Endometrial microvascular endothelial cells (primary cell): Measurements from ENCODE around the gene ANXA3. TPM values are rescaled to one million over a fixed set of nuclear protein-coding genes. Genes with fewer than 3 reads are reported as not detected.
"Not testable (repeated sequence)": the region's sequence is repeated elsewhere in the genome, so short reads cannot be mapped to it uniquely, and the experiment has no call there.

Source experiments
- in situ Hi-C: cut with HindIII; loops from 2 replicates; pipeline ENCODE4 v1.10.0; 2017; ENCODE audit warnings: low sequenced_read_pairs, low pct_unique_long_range_greater_than_20kb; ENCODE audit errors: inconsistent ontology term
- total RNA-seq: library from RNA; depleted of rRNA; stranded (reverse); fragments of >200 nt; gene quantifications from one replicate; pipeline ENCODE4 v1.2.3, GENCODE V29; 2015; ENCODE audit errors: inconsistent ontology term

The ANXA3 gene
- total RNA-seq, 1 donor from 2014 or later: 259 TPM

DNA sequence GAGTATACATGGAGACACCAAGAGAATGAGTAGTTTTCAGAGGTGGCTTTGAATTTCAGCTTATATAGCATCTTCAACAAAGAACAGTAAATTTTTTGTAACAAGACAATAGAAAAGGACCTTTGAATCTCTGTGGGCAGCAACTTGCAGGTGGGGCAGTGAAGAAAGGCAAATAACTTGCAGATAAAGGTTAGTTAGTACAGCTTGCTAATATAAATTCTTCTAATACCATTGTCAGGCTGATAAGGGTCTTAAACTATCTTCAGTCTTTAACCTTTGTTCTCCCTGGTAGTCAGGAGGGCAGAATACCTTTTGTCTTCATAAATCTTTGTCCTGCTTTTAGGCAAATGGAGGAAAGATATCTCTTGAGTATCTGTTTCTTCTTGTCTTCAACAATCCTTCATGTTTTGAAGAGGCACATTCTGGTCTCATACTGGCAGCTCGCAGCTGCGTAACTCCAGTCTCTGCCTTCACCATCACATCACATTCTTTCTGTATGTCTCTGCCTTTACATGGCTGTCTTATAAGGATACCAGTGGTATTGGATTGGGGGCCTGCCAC lies 16.0 kb downstream of the ANXA3 start:
- in situ Hi-C loops: no loop called here

- in situ Hi-C loops: no loop called here
Observed at GRCh38 chr4:78568640-78569305, 17.2 kb downstream of the ANXA3 start.

DNA sequence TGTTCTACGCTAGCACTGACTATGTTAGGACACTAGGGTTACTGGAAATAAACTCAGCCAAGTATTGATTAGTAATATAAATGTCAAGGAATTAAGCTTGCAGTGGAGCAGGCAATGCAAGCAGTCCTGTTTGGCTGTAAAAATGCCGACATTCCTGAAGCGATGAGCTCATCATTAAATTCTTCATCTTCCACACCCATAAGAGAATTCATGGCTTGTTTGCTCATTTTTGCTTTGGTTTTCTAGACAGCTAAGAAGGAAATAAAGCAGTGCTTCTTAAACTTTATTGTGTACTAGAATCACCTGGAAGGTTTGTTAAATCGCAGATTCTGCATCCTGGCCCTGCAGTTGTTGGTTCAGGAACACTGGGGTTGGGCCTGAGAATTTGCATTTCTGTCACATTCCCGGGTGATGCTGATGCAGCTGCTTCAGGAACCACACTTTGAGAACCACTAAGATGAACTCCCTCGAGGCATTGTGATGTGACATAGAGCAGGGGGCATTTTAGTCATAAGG lies 17.8 kb downstream of the ANXA3 start:
- in situ Hi-C loops: no loop called here

- in situ Hi-C loops: no loop called here
Observed at GRCh38 chr4:78570117-78570516, 18.5 kb downstream of the ANXA3 start.

DNA sequence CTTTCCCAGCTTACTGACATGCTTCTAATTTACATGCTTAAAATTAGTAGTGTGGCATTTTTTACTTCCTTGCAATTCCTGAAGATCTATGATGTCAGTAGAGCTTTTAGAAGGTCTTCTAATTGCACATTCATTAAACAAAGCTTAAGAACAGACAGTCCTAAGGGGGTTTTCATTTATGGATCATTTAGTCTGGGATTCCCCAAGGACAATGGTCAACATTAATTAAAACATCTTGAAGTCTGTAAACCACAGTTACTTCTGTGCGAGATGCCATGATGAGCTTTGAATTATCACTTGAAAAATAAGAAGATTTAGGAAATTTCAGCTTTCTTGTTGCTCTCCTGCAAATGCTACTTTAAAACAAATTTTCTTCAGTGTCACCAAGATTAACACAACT lies 20.2 kb downstream of the ANXA3 start:
- in situ Hi-C loops: no loop called here

- in situ Hi-C loops: no loop called here
Observed at GRCh38 chr4:78578674-78579425, 27.3 kb downstream of the ANXA3 start.

DNA sequence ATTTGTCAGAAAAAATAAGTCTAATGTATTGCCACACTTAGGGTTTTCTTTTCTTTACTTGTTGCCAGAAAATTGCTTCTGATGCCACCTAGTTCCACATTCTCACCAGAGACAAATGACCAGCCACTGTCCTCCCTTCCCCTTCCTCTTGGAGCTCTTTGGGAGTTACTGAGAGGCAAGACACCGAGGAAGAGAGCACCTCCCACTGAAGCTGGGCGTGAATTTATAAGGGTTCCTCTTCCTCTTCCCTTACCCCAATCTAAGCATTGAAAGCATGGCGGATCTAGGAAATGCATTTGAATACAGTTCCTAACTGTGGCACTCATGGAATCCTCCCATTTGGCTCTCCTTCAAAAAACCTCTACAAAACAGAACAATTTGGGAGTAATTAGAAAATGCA lies 30.0 kb downstream of the ANXA3 start:
- in situ Hi-C loops: no loop called here

DNA sequence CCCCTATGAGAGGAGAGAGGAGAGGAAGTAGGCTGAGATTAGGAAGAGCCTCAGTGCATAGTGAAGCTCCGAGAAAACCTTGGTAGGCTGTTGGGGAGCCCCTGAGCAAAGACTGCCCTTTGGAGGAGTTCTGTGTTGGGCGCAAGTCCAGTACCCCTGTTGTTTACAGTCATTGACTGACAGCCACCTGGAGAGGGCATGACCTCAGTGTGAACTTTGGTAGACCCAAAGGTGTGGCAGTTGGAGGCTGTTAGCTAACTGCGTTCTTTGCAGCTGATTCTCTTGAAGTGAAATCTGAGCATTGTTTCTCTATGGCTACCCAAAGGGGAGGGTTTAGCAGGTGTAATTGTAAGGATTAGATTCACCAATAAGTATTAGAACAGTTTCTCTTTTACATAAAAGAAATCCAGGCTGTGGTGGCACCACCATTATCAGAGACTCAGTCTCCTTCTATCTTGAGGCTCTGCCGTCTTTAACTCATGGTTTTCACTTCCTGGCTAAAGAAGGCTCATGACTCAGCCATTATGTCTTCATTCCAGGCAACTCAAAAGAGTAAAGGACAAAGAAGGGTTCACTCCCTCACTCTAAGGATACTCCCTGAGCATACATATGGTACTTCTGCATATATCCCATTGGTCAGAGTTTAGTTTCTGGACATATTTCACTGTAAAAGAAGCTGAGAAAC lies 33.4 kb downstream of the ANXA3 start:
- in situ Hi-C loops: no loop called here

DNA sequence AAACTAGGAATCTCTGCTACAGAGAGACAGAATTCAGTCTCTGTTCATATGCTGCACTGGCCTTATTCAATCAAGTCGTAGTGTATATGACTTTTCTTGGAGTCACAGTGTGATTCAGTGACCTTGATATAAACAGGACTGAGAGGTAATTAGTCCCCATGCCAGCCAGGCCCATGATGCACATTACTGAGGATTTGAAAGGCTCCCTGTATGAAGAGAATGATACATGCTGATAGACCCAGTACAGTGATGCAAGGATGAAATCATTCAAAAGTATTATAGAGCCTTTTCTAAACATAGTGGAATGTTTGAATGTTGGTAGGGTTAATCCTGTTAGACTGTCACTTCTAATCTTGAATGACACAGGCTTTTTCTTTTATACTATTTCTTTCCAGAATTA lies 34.1 kb downstream of the ANXA3 start:
- in situ Hi-C loops: no loop called here

DNA sequence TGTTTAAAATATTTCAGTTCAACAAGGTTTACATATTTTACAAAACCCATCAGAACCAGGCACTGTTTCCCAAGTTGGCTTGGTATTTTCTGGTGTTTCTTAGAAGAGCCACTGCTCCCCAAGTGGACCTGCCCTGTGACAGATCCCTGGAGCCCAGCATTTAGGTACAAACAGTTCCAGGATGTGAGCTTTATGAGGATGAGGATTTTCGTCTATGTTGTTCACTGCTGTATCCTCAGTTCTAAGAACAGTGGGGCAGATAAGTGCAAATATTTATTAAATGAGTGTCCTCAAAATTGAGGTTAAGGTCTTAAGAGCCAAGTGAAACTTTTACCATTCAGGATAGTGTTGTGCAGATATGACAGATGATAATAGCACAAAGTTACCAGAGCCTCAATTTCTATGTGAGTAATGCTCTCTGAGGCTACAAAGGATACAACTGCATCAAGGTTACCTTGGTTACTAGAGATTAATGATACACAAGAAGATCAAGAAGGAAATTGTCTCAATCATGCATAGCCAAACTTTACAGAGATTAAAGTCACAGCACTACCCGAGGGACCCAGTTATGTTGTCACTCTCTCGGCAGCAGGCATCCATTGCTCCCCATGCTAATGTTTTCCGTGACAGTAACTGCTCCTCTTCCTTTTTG lies 37.5 kb downstream of the ANXA3 start:
- in situ Hi-C loops: no loop called here

DNA sequence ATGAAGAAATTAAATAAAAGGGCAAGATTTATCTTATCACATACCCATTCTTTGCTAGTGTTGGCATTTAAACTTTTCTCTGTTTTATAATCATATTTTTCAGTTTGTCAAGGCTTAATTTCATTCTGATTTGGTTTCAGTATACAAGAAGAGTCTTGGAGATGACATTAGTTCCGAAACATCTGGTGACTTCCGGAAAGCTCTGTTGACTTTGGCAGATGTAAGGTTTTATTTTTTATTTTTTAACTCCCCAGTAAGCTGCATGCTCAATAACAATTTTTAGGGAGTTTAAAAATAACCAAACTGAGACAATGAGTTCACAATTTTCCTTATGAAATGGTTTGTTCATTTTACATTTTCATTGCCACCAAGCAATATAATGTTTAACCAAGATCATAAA lies 39.8 kb downstream of the ANXA3 start:
- in situ Hi-C loops: no loop called here

- in situ Hi-C loops: no loop called here
Observed at GRCh38 chr4:78592088-78592783, 40.7 kb downstream of the ANXA3 start.

DNA sequence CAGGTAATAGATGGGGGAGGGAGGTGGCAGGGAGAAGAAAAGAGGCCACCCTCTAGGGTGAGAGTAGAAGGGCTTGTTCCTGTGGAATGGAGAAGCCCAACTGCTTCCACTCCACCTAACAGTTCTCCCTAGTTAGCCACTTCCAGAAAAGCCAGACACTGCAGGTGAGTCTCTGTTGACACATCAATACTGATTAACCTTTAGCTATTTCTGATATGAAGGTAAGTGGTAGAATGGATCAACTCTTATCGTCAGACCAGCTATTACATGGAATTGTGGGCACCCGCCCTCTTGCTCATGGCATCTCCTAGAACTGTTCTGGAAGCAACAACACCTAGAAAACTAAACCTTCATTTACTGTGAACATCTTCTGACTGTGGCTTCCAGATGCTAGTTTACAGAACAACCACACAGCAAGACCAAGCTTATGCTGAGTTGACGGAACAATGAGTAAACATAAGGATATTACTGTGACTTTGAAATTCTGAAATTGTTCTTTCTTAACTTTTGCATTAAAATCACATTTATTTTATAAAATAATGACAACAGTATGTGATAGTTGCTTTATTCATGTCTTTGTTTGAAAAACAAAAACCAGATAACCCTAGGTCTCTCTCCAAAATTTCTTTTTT lies 44.7 kb downstream of the ANXA3 start:
- in situ Hi-C loops: no loop called here

DNA sequence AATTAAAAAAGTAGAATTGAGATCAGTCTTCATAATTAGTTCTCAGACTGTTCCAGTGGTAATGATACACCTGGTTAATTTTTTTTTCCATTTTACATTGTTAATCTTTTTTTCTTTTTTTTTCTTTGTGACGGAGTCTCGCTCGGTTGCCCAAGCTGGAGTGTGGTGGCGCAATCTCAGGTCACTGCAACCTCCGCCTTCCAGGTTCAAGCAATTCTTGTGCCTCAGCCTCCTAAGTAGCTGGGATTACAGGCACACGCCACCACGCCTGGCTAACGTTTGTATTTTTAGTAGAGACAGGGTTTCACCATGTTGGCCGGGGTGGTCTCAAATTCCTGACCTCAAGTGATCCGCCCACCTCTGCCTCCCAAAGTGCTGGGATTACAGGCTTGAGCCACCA lies 46.9 kb downstream of the ANXA3 start:
- in situ Hi-C loops: not testable (repeated sequence)

DNA sequence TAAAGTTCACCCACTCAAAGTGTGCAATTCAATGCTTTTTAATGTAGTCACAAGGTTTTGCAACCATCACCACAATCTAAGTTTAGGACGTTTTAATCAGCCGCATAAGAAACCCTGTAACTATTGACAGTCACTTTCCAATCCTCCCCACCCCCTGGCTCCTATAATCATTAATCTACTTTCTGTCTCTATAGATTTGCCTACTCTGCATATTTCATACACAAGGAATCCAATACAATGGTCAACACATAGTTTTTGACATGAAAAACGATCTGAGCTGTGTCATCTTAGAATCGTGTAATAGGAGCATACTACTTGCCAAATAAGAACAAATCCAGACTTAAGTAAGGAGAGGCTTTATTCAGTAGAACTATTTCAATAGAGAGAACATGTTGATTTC lies 47.6 kb downstream of the ANXA3 start:
- in situ Hi-C loops: no loop called here

DNA sequence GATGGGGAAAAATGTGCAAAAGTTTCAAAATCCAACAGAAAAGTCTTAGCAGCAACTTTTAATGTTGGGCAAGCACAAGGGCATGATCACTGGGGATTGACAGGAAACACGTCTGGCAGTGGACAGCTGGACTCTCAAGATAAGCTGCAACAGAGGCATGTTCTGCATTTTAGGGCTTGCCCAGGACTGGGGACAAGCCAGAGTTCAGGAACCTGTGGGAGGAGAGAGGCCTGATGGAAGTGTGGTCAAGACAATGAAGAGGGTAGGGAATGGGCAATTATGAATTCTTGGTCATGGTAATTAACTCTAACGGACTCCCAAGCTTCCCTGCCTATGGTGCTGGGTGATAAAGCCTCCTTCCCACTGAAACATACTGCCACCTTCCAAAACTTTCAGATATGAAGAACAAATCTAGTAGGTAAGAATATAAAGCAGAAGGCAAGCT lies 48.4 kb downstream of the ANXA3 start:
- in situ Hi-C loops: loop anchor here (25.0 kb wide), 1 partner anchor 262 kb away; no protein-coding TSS in a partner anchor

DNA sequence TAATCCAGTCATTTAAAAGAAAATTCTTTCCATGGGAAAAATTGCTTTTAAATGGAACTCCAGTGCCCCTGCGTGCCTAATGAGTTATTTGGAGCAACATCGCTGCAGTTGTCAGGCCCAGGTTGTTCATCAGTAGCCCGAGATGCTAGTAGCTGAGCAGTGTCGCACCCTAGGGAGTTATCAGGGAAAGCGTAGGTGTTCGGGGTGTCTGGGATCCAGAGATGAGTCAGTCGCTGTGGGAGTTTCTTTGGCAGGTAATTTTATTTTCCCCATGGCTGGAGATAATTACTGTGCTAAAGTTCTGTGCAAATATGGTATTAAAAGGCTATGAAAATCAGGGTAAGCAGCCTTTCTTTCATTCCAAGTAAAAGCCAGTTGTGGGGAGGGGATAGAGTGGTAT lies 49.4 kb downstream of the ANXA3 start:
- in situ Hi-C loops: loop anchor here (25.0 kb wide), 1 partner anchor 261 kb away; no protein-coding TSS in a partner anchor

GRCh38 chr4:78602334-78602733 lies 50.8 kb downstream of the ANXA3 start:
- in situ Hi-C loops: loop anchor here (25.0 kb wide), 1 partner anchor 260 kb away; no protein-coding TSS in a partner anchor
